GM23338 (cell line): Measurements from ENCODE around the gene WWOX. TPM values are rescaled to one million over a fixed set of nuclear protein-coding genes. Genes with fewer than 3 reads are reported as not detected.

ENCODE experiments used
- ATAC-seq: fragments of 200-7000 bp; cut with Tn5 transposase; 3 replicates; pipeline ENCODE4 v1.9.1; 2020
- DNase-seq: peaks from one replicate; pipeline ENCODE4 v3.0.0-alpha.2; 2015; ENCODE audit warnings: low spot score
- H2AFZ ChIP-seq: fragments of 200-600 bp; sonication (generic); 2 replicates; pipeline ENCODE4 v1.8.0; 2016; ENCODE audit warnings: antibody characterized with exemption, mild to moderate bottlenecking, moderate library complexity
- H3F3A ChIP-seq: fragments of 200-600 bp; sonication (generic); replicated peaks from 2 replicates; pipeline ENCODE4 v1.8.0; 2017; ENCODE audit warnings: antibody characterized with exemption, mixed run types, low read depth
- H3K27ac ChIP-seq: fragments of 200-600 bp; sonication (generic); 2 replicates; pipeline ENCODE4 v1.6.1; 2016; ENCODE audit warnings: low read depth
- H3K27me3 ChIP-seq: fragments of 200-600 bp; sonication (generic); 2 replicates; pipeline ENCODE4 v1.8.0; 2016; ENCODE audit warnings: mild to moderate bottlenecking, mixed run types, moderate library complexity; ENCODE audit not compliant: insufficient read depth
- H3K36me3 ChIP-seq: fragments of 200-600 bp; sonication (generic); 2 replicates; pipeline ENCODE4 v1.8.0; 2016; ENCODE audit warnings: mild to moderate bottlenecking; ENCODE audit not compliant: insufficient read depth
- H3K4me1 ChIP-seq: fragments of 200-600 bp; sonication (generic); 2 replicates; pipeline ENCODE4 v1.8.0; 2016; ENCODE audit warnings: mild to moderate bottlenecking, moderate library complexity; ENCODE audit not compliant: insufficient read depth
- H3K4me2 ChIP-seq: fragments of 200-600 bp; sonication (generic); 2 replicates; pipeline ENCODE4 v1.7.1; 2017; ENCODE audit warnings: mixed run types
- H3K4me3 ChIP-seq: fragments of 200-600 bp; sonication (generic); 2 replicates; pipeline ENCODE4 v1.6.1; 2016; ENCODE audit warnings: mixed run types
- H3K79me2 ChIP-seq: fragments of 200-600 bp; sonication (generic); replicated peaks from 2 replicates; pipeline ENCODE4 v1.8.0; 2017; ENCODE audit warnings: mild to moderate bottlenecking; ENCODE audit not compliant: insufficient read depth
- H3K9me2 ChIP-seq: fragments of 200-600 bp; sonication (generic); 2 replicates; pipeline ENCODE4 v1.8.0; 2017; ENCODE audit not compliant: insufficient read depth
- H4K20me1 ChIP-seq: fragments of 200-600 bp; sonication (generic); replicated peaks from 2 replicates; pipeline ENCODE4 v1.8.0; 2017; ENCODE audit warnings: mild to moderate bottlenecking; ENCODE audit not compliant: insufficient read depth
- H3K27ac Mint-ChIP-seq: 2 replicates; pipeline ENCODE4 v1.8.0; 2020; ENCODE audit warnings: inconsistent platforms, mild to moderate bottlenecking, moderate library complexity, mixed read lengths
- H3K27me3 Mint-ChIP-seq: 3 replicates; pipeline ENCODE4 v1.8.0; 2022; ENCODE audit warnings: low read depth, mild to moderate bottlenecking, moderate library complexity, mixed read lengths, inconsistent platforms; ENCODE audit not compliant: insufficient read depth, poor library complexity
- H3K36me3 Mint-ChIP-seq: 3 replicates; pipeline ENCODE4 v1.8.0; 2021; ENCODE audit warnings: low read depth, mild to moderate bottlenecking, inconsistent platforms, moderate library complexity, mixed read lengths
- H3K4me1 Mint-ChIP-seq: 3 replicates; pipeline ENCODE4 v1.8.0; 2020; ENCODE audit warnings: mild to moderate bottlenecking, inconsistent platforms, mixed read lengths
- H3K4me3 Mint-ChIP-seq: 3 replicates; pipeline ENCODE4 v1.8.0; 2021; ENCODE audit warnings: moderate library complexity, mild to moderate bottlenecking, inconsistent platforms, mixed read lengths
- H3K9me3 Mint-ChIP-seq: 3 replicates; pipeline ENCODE4 v1.8.0; 2020; ENCODE audit warnings: moderate library complexity, mild to moderate bottlenecking, inconsistent platforms, mixed read lengths
- NANOG ChIP-seq: IDR thresholded peaks from 2 replicates; pipeline ENCODE4 v1.6.1; 2016; ENCODE audit warnings: antibody characterized with exemption, borderline replicate concordance
- ZNF114 ChIP-seq: fragments of 250-450 bp; sonication (Bioruptor Pico); IDR thresholded peaks from 2 replicates; pipeline ENCODE4 v1.5.0; 2020; ENCODE audit warnings: mild to moderate bottlenecking, moderate library complexity
- ZNF331 ChIP-seq: fragments of 250-450 bp; sonication (Bioruptor Pico); IDR thresholded peaks from 2 replicates; pipeline ENCODE4 v1.5.0; 2020; ENCODE audit warnings: low read depth, mild to moderate bottlenecking, moderate library complexity
- ZNF462 ChIP-seq: fragments of 250-450 bp; sonication (Bioruptor Pico); IDR thresholded peaks from 2 replicates; pipeline ENCODE4 v1.5.0; 2020; ENCODE audit warnings: mild to moderate bottlenecking, moderate library complexity
- polyA plus RNA-seq: library from polyadenylated mRNA; unstranded; fragments of >200 nt; fragmentation: Nextera tagmentation; extraction: Ambion mirVana; gene quantifications from 2 replicates; pipeline ENCODE4 v1.2.1, GENCODE V29; 2016
- total RNA-seq: library from RNA; depleted of rRNA; stranded (reverse); fragments of >200 nt; shearing (Covaris generic); gene quantifications from 2 replicates; pipeline ENCODE4 v1.2.3, GENCODE V29; 2014
- TF ChIP-seq, protein P1 (sequence below), 2 experiments: fragments of 200-600 bp in 1 of 2; sonication (generic) in 1 of 2; conservative IDR thresholded peaks; 2 replicates each; pipeline versions ENCODE4 v1.5.1 to v1.6.1; 2016 to 2017; ENCODE audit warnings: antibody characterized with exemption in 2 of 2, low read depth in 2 of 2, mild to moderate bottlenecking in 2 of 2, moderate library complexity in 1 of 2

WWOX gene
- total and polyA plus RNA-seq, 2 experiments from 2014 or later: 10.0 to 19.3 TPM

DNA sequence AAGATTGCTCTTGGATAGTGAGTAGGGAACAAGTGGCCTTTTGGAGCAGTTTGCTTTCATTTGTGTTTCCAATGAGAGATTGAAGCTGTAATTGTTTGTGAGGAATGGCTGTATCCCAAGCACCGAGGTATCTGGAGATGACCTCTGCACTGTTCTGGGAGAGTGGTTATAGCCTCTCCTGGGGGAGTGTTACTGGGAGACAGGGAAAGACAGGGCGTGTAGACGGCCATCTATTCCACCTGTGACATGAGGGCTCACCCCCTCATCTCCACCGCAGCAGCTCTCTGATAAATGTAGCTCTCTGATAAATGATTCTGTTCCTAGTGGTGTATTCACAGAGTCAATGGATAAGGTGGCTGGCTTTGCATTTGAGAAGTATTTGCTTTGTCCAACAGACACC, 1107.4 kb downstream of the WWOX start (continued):
- no peak for TF ChIP-seq ZNF462 (CRISPR knock-in tag)
- TF ChIP-seq, protein P1, sequence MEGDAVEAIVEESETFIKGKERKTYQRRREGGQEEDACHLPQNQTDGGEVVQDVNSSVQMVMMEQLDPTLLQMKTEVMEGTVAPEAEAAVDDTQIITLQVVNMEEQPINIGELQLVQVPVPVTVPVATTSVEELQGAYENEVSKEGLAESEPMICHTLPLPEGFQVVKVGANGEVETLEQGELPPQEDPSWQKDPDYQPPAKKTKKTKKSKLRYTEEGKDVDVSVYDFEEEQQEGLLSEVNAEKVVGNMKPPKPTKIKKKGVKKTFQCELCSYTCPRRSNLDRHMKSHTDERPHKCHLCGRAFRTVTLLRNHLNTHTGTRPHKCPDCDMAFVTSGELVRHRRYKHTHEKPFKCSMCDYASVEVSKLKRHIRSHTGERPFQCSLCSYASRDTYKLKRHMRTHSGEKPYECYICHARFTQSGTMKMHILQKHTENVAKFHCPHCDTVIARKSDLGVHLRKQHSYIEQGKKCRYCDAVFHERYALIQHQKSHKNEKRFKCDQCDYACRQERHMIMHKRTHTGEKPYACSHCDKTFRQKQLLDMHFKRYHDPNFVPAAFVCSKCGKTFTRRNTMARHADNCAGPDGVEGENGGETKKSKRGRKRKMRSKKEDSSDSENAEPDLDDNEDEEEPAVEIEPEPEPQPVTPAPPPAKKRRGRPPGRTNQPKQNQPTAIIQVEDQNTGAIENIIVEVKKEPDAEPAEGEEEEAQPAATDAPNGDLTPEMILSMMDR (conservative IDR thresholded peaks at IDR 0.05; ENCODE audit: low read depth in 2 of 2): no peak
- no peak for TF ChIP-seq ZNF114
- TF ChIP-seq ZNF331 (CRISPR knock-in tag): no peak
- TF ChIP-seq NANOG: no peak

GRCh38 chr16:79209308-79209707, 1109.9 kb downstream of the WWOX start:
- DNase-seq (no peak), ATAC-seq (no peak)
- Histone ChIP-seq H4K20me1 (no peaks in the 10 kb centered on the region), H3K36me3 (no peaks in the 10 kb centered on the region), H3K27ac (no peak overlapping the region), H3K4me3 (no peak overlapping the region), H3K27me3 (no peaks in the 10 kb centered on the region), H3K9me2 (no peaks in the 10 kb centered on the region; the same call in 1 of the 2 replicates), H2AFZ (no peak overlapping the region), H3F3A (no peaks in the 10 kb centered on the region), H3K79me2 (no peaks in the 10 kb centered on the region), H3K4me1 (peaks cover 12% of the 10 kb centered on the region), H3K4me2 (no peak overlapping the region)
- H3K27me3 Mint-ChIP-seq: peaks cover 5% of the 10 kb centered on the region
- no peak overlapping the region for H3K4me3 Mint-ChIP-seq
- no peak for TF ChIP-seq ZNF331 (CRISPR knock-in tag)
- H3K27ac Mint-ChIP-seq: no peak overlapping the region
- peaks cover 44% of the 10 kb centered on the region for H3K4me1 Mint-ChIP-seq
- H3K36me3 Mint-ChIP-seq: peaks cover 5% of the 10 kb centered on the region; the same call in 1 of the 3 replicates
- peaks cover 10% of the 10 kb centered on the region for H3K9me3 Mint-ChIP-seq
